WTC11 (cell line): ENCODE results near the gene ARHGDIG. TPM values are rescaled to one million over a fixed set of nuclear protein-coding genes. Genes with fewer than 3 reads are reported as not detected.
"Not testable (repeated sequence)": the region's sequence is repeated elsewhere in the genome, so short reads cannot be mapped to it uniquely, and the experiment has no call there.

Experiments
- ATAC-seq: fragments of 200-7000 bp; cut with Tn5 transposase; 2 replicates; pipeline ENCODE4 v1.10.0; 2021; ENCODE audit warnings: mild to moderate bottlenecking, moderate library complexity
- CTCF ChIA-PET: fragments of 300-600 bp; sonication (Branson Sonifier 250); formaldehyde crosslinking; loops from one replicate; lab custom pipeline; 2021; ENCODE audit warnings: antibody characterized with exemption; lab: Charles Lee
- POLR2A ChIA-PET: fragments of 350-600 bp; sonication (Branson Sonifier 250); formaldehyde crosslinking; loops from one replicate; lab custom pipeline; 2021; ENCODE audit warnings: antibody characterized with exemption; lab: Charles Lee
- DNase-seq: peaks from one replicate; pipeline ENCODE4 v3.0.0; 2021; ENCODE audit warnings: low spot score
- H3K27ac Mint-ChIP-seq: 2 replicates; pipeline ENCODE4 v1.8.0; 2021; ENCODE audit warnings: mixed read lengths
- H3K27me3 Mint-ChIP-seq: 2 replicates; pipeline ENCODE4 v1.8.0; 2021; ENCODE audit warnings: low read depth, mild to moderate bottlenecking, moderate library complexity, mixed read lengths
- H3K36me3 Mint-ChIP-seq: 2 replicates; pipeline ENCODE4 v1.8.0; 2021; ENCODE audit warnings: mixed read lengths
- H3K4me1 Mint-ChIP-seq: 2 replicates; pipeline ENCODE4 v1.8.0; 2022; ENCODE audit warnings: mixed read lengths
- H3K4me3 Mint-ChIP-seq: 2 replicates; pipeline ENCODE4 v1.8.0; 2021; ENCODE audit warnings: mild to moderate bottlenecking, moderate library complexity, mixed read lengths
- H3K9me3 Mint-ChIP-seq: 2 replicates; pipeline ENCODE4 v1.8.0; 2021; ENCODE audit warnings: mixed read lengths
- ARID4B ChIP-seq: sonication (generic); formaldehyde crosslinking; IDR thresholded peaks from 2 replicates; pipeline ENCODE4 v1.8.0; 2023; ENCODE audit warnings: missing genetic modification reagents, mild to moderate bottlenecking, borderline replicate concordance
- ATF3 ChIP-seq: sonication (generic); formaldehyde crosslinking; conservative IDR thresholded peaks from 2 replicates; pipeline ENCODE4 v1.8.1; 2022; ENCODE audit warnings: mild to moderate bottlenecking, missing genetic modification reagents
- ATF6 ChIP-seq: sonication (generic); formaldehyde crosslinking; IDR thresholded peaks from 2 replicates; pipeline ENCODE4 v1.8.1; 2023; ENCODE audit warnings: mild to moderate bottlenecking, missing genetic modification reagents
- CTCF ChIP-seq: fragments of 200-600 bp; IDR thresholded peaks from 2 replicates; pipeline ENCODE4 v1.8.0; 2022; ENCODE audit warnings: antibody characterized with exemption
- GTF2I ChIP-seq: fragments of 250-450 bp; sonication (Bioruptor Pico); conservative IDR thresholded peaks from 2 replicates; pipeline ENCODE4 v1.4.0; 2021; ENCODE audit warnings: mild to moderate bottlenecking
- HMGA2 ChIP-seq: fragments of 250-450 bp; sonication (Bioruptor Pico); IDR thresholded peaks from 2 replicates; pipeline ENCODE4 v1.4.0; 2021; ENCODE audit warnings: mild to moderate bottlenecking, moderate library complexity
- HMGXB4 ChIP-seq: sonication (generic); formaldehyde crosslinking; IDR thresholded peaks from 2 replicates; pipeline ENCODE4 v1.8.1; 2023; ENCODE audit warnings: mild to moderate bottlenecking, moderate library complexity, missing genetic modification reagents
- MYBL2 ChIP-seq: sonication (generic); formaldehyde crosslinking; IDR thresholded peaks from 2 replicates; pipeline ENCODE4 v1.8.1; 2023; ENCODE audit warnings: mild to moderate bottlenecking, moderate library complexity, missing genetic modification reagents
- NFE2L1 ChIP-seq: sonication (generic); formaldehyde crosslinking; IDR thresholded peaks from 2 replicates; pipeline ENCODE4 v1.8.1; 2023; ENCODE audit warnings: missing genetic modification reagents
- NR1H2 ChIP-seq: sonication (generic); formaldehyde crosslinking; IDR thresholded peaks from 2 replicates; pipeline ENCODE4 v1.9.0; 2021; ENCODE audit warnings: mild to moderate bottlenecking, moderate library complexity, missing genetic modification reagents
- PRRX2 ChIP-seq: fragments of 250-450 bp; sonication (Bioruptor Pico); IDR thresholded peaks from 2 replicates; pipeline ENCODE4 v1.8.0; 2021; ENCODE audit warnings: mild to moderate bottlenecking
- SMAD4 ChIP-seq: sonication (generic); formaldehyde crosslinking; IDR thresholded peaks from 2 replicates; pipeline ENCODE4 v1.8.0; 2022; ENCODE audit warnings: mild to moderate bottlenecking, missing genetic modification reagents
- TP53 ChIP-seq: sonication (generic); formaldehyde crosslinking; IDR thresholded peaks from 2 replicates; pipeline ENCODE4 v1.8.1; 2023; ENCODE audit warnings: mild to moderate bottlenecking, missing genetic modification reagents
- ZBTB21 ChIP-seq: sonication (generic); formaldehyde crosslinking; IDR thresholded peaks from 2 replicates; pipeline ENCODE4 v1.8.1; 2023; ENCODE audit warnings: mild to moderate bottlenecking, missing genetic modification reagents, borderline replicate concordance
- ZNF263 ChIP-seq: sonication (generic); formaldehyde crosslinking; IDR thresholded peaks from 2 replicates; pipeline ENCODE4 v1.8.1; 2022; ENCODE audit warnings: low read depth, mild to moderate bottlenecking, moderate library complexity, missing genetic modification reagents
- ZNF416 ChIP-seq: fragments of 250-450 bp; sonication (Bioruptor Pico); IDR thresholded peaks from 2 replicates; pipeline ENCODE4 v1.9.0; 2021; ENCODE audit warnings: mild to moderate bottlenecking, inconsistent platforms
- ZNF532 ChIP-seq: fragments of 250-450 bp; sonication (Bioruptor Pico); IDR thresholded peaks from 2 replicates; pipeline ENCODE4 v1.9.0; 2021; ENCODE audit warnings: mild to moderate bottlenecking, borderline replicate concordance
- total RNA-seq: library from RNA; stranded (reverse); gene quantifications from 3 replicates; pipeline ENCODE4 v1.2.3, GENCODE V29; 2021

Gene ARHGDIG
- total RNA-seq, 1 experiment from 2014 or later: 4.0 TPM

- TF ChIP-seq ZNF532 (CRISPR knock-in tag) (no peak), NR1H2 (CRISPR knock-in tag) (no peak), ZNF416 (no peak), ZNF263 (CRISPR knock-in tag) (no peak), ARID4B (CRISPR knock-in tag) (no peak), ZBTB21 (no peak), ATF6 (CRISPR knock-in tag) (no peak), GTF2I (CRISPR knock-in tag) (no peak), CTCF (no peak), HMGXB4 (CRISPR knock-in tag) (no peak), PRRX2 (CRISPR knock-in tag) (no peak), MYBL2 (CRISPR knock-in tag) (no peak), NFE2L1 (CRISPR knock-in tag) (no peak), SMAD4 (CRISPR knock-in tag) (no peak), TP53 (CRISPR knock-in tag) (no peak), ATF3 (CRISPR knock-in tag) (no peak), HMGA2 (CRISPR knock-in tag) (no peak)
- TF ChIP-seq, all 79 proteins: peak for 0
Observed at GRCh38 chr16:330741-331140, 50.4 kb downstream of the ARHGDIG start (continued).

GRCh38 chr16:331181-331814 lies 50.9 kb downstream of the ARHGDIG start:
- H3K27me3 Mint-ChIP-seq: not testable (repeated sequence)

More at GRCh38 chr16:331181-331814, 50.9 kb downstream of the ARHGDIG start:
- not testable (repeated sequence) for H3K9me3 Mint-ChIP-seq, H3K4me3 Mint-ChIP-seq, ATAC-seq, H3K36me3 Mint-ChIP-seq, DNase-seq, H3K4me1 Mint-ChIP-seq
- CTCF ChIA-PET: interaction anchor here (0.9 to 1.2 kb wide), 3 partner anchors 10 to 22 kb away, joined by 3 to 6 read pairs (median 5); no protein-coding TSS in a partner anchor
- H3K27ac Mint-ChIP-seq: peak overlapping the region; percentile 65
- POLR2A ChIA-PET: interaction anchor here (0.7 kb wide), 1 partner anchor 9 kb away, joined by 3 read pairs; no protein-coding TSS in a partner anchor
